Vagina (tissue), 2 donors: ENCODE data around the gene PSKH1. TPM values are rescaled to one million over a fixed set of nuclear protein-coding genes. Genes with fewer than 3 reads are reported as not detected.

Experiments used
- DNase-seq, 2 donors: peaks; one replicate each; pipeline ENCODE4 v3.0.0-alpha.2; 2017; ENCODE audit errors: extremely low spot score in 2 of 2
- H3K27ac ChIP-seq: fragments of 200-600 bp; sonication (generic); one replicate; pipeline ENCODE4 v1.5.1; 2019
- H3K27me3 ChIP-seq: fragments of 200-600 bp; sonication (generic); one replicate; pipeline ENCODE4 v1.5.1; 2019
- H3K36me3 ChIP-seq, 2 donors: fragments of 200-600 bp; sonication (generic); one replicate each; pipeline ENCODE4 v1.5.1; 2017 to 2019
- H3K4me1 ChIP-seq: fragments of 200-600 bp; sonication (generic); one replicate; pipeline ENCODE4 v1.5.1; 2019
- H3K4me3 ChIP-seq, 2 donors: fragments of 200-600 bp; sonication (generic); 1 replicate in 1 of 2; 2 replicates in 1 of 2; pipeline ENCODE4 v1.5.1; 2016 to 2019
- H3K9me3 ChIP-seq: fragments of 200-600 bp; sonication (generic); one replicate; pipeline ENCODE4 v1.5.1; 2019
- POLR2A ChIP-seq, 2 donors: fragments of 450-650 bp; IDR thresholded peaks; one replicate each; pipeline ENCODE4 v1.6.1; 2017; ENCODE audit warnings: antibody characterized with exemption in 2 of 2, mild to moderate bottlenecking in 2 of 2, moderate library complexity in 2 of 2
- POLR2AphosphoS5 ChIP-seq, 2 donors: sonication (generic); formaldehyde crosslinking; IDR thresholded peaks; one replicate each; pipeline ENCODE4 v1.9.0; 2017; ENCODE audit warnings: antibody characterized with exemption in 2 of 2, mild to moderate bottlenecking in 2 of 2, low read depth in 1 of 2; ENCODE audit not compliant: insufficient read depth in 1 of 2
- intact Hi-C: fragments of 100-400 bp; cut with DNase I; formaldehyde crosslinking; loops from one replicate; pipeline ENCODE4 v1.15.1; 2023
- total RNA-seq: library from RNA; depleted of rRNA; stranded (reverse); fragments of >200 nt; gene quantifications from one replicate; pipeline ENCODE4 v1.2.3, GENCODE V29; 2016
- TF ChIP-seq, protein P1 (sequence below), 3 experiments: fragments of 450-650 bp in 2 of 3; fragments of 200-600 bp in 1 of 3; sonication (generic) in 1 of 3; IDR thresholded peaks; one replicate each; pipeline ENCODE4 v1.5.1; 2017 to 2019; ENCODE audit warnings: antibody characterized with exemption in 3 of 3, mild to moderate bottlenecking in 2 of 3, moderate library complexity in 2 of 3

PSKH1 gene
- total RNA-seq, 1 donor from 2014 or later: 17.4 TPM

DNA sequence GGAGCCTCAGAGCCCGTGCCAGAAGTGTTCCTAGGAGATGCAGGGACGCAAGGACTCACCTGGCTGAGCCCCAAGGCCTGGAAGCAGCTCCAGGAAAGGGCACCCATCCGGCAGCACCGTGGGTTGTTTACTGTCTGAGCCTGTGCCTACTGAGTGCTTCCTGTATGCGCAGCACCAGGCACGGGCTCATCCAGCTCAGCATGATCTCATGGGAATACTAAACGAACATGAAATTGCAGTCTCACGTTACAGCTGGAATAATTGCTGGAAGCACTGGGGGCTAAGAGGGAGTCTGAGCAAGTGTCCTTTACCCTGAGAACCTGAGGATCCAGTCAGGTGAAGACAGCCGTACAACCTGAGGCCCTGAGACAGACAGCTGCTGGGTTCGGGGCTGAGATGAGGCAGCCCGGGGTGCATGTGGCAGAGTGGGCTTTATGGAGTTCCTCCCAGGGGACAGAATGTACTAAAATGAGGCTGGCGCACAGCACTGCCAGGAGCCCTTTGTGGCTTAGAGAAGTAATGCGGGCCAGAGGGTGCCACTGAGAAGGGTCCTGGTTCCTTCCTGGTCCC lies 33.2 kb downstream of the PSKH1 start:
- H3K4me1 ChIP-seq: peaks cover 39% of the 10 kb centered on the region
- H3K9me3 ChIP-seq: no peaks in the 10 kb centered on the region
- intact Hi-C loops: loop anchor here (5.0 kb wide), 1 partner anchor 44 kb away; the partner anchor contains the start of gene NRN1L
- H3K4me3 ChIP-seq: no peak overlapping the region
- peaks cover 0 to 30% of the 10 kb centered on the region in 2 donors for H3K36me3 ChIP-seq
- peak overlapping the region; percentile 42 for H3K27ac ChIP-seq
- H3K27me3 ChIP-seq: no peaks in the 10 kb centered on the region
- no peak for DNase-seq
- TF ChIP-seq, protein P1, sequence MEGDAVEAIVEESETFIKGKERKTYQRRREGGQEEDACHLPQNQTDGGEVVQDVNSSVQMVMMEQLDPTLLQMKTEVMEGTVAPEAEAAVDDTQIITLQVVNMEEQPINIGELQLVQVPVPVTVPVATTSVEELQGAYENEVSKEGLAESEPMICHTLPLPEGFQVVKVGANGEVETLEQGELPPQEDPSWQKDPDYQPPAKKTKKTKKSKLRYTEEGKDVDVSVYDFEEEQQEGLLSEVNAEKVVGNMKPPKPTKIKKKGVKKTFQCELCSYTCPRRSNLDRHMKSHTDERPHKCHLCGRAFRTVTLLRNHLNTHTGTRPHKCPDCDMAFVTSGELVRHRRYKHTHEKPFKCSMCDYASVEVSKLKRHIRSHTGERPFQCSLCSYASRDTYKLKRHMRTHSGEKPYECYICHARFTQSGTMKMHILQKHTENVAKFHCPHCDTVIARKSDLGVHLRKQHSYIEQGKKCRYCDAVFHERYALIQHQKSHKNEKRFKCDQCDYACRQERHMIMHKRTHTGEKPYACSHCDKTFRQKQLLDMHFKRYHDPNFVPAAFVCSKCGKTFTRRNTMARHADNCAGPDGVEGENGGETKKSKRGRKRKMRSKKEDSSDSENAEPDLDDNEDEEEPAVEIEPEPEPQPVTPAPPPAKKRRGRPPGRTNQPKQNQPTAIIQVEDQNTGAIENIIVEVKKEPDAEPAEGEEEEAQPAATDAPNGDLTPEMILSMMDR (IDR thresholded peaks at IDR 0.05): no peak
- no peak for TF ChIP-seq POLR2A (IDR thresholded peaks at IDR 0.05)
- TF ChIP-seq POLR2AphosphoS5 (IDR thresholded peaks at IDR 0.05; ENCODE audit: insufficient read depth in 1 of 2, low read depth in 1 of 2): no peak

DNA sequence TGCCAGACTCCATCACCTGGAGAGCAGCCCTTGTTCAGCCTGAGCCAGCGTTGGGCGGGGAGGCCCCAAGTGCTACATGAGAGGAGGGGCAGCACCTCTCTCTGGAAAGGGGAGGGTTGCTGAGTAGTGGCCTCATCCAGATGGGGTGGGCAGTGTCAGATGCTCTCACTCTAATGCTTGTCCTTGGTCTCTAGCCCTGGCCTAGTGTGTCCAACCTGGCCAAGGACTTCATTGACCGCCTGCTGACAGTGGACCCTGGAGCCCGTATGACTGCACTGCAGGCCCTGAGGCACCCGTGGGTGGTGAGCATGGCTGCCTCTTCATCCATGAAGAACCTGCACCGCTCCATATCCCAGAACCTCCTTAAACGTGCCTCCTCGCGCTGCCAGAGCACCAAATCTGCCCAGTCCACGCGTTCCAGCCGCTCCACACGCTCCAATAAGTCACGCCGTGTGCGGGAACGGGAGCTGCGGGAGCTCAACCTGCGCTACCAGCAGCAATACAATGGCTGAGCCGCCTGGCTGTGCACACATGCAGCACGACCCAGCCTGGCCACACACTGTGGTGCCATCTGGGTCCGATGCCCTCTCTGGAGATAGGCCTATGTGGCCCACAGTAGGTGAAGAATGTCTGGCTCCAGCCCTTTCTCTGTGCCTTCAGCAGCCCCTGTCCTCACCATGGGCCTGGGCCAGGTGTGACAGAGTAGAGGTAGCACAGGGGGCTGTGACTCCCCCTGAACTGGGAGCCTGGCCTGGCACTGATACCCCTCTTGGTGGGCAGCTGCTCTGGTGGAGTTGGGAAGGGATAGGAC lies 34.3 kb downstream of the PSKH1 start:
- Histone ChIP-seq H3K9me3 (no peaks in the 10 kb centered on the region), H3K4me3 (no peak overlapping the region), H3K27ac (no peak overlapping the region), H3K27me3 (no peaks in the 10 kb centered on the region), H3K4me1 (peaks cover 34% of the 10 kb centered on the region), H3K36me3 (peaks cover 0 to 30% of the 10 kb centered on the region in 2 donors)
- intact Hi-C loops: loop anchor here (5.0 kb wide), 1 partner anchor 45 kb away; the partner anchor contains the start of gene NRN1L
- DNase-seq: no peak
- no peak for TF ChIP-seq POLR2A (IDR thresholded peaks at IDR 0.05)
- TF ChIP-seq, protein P1 (IDR thresholded peaks at IDR 0.05): no peak
- no peak for TF ChIP-seq POLR2AphosphoS5 (IDR thresholded peaks at IDR 0.05; ENCODE audit: insufficient read depth in 1 of 2, low read depth in 1 of 2)

DNA sequence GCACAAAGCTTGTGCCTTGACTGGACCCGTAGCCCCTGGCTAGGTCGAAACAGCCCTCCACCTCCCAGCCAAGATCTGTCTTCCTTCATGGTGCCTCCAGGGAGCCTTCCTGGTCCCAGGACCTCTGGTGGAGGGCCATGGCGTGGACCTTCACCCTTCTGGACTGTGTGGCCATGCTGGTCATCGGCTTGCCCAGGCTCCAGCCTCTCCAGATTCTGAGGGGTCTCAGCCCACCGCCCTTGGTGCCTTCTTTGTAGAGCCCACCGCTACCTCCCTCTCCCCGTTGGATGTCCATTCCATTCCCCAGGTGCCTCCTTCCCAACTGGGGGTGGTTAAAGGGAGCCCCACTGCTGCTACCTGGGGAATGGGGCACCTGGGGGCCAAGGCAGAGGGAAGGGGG lies 35.1 kb downstream of the PSKH1 start:
- peaks cover 28% of the 10 kb centered on the region for H3K4me1 ChIP-seq
- no peak for DNase-seq
- TF ChIP-seq POLR2AphosphoS5 (IDR thresholded peaks at IDR 0.05; ENCODE audit: insufficient read depth in 1 of 2, low read depth in 1 of 2): no peak
- TF ChIP-seq, protein P1 (IDR thresholded peaks at IDR 0.05): no peak
- TF ChIP-seq POLR2A (IDR thresholded peaks at IDR 0.05): no peak
- intact Hi-C loops: loop anchor here (5.0 kb wide), 1 partner anchor 46 kb away; the partner anchor contains the start of gene NRN1L
- no peaks in the 10 kb centered on the region for H3K9me3 ChIP-seq
- no peak overlapping the region for H3K4me3 ChIP-seq
- no peak overlapping the region for H3K27ac ChIP-seq
- H3K27me3 ChIP-seq: no peaks in the 10 kb centered on the region
- H3K36me3 ChIP-seq: peaks cover 0 to 30% of the 10 kb centered on the region in 2 donors

DNA sequence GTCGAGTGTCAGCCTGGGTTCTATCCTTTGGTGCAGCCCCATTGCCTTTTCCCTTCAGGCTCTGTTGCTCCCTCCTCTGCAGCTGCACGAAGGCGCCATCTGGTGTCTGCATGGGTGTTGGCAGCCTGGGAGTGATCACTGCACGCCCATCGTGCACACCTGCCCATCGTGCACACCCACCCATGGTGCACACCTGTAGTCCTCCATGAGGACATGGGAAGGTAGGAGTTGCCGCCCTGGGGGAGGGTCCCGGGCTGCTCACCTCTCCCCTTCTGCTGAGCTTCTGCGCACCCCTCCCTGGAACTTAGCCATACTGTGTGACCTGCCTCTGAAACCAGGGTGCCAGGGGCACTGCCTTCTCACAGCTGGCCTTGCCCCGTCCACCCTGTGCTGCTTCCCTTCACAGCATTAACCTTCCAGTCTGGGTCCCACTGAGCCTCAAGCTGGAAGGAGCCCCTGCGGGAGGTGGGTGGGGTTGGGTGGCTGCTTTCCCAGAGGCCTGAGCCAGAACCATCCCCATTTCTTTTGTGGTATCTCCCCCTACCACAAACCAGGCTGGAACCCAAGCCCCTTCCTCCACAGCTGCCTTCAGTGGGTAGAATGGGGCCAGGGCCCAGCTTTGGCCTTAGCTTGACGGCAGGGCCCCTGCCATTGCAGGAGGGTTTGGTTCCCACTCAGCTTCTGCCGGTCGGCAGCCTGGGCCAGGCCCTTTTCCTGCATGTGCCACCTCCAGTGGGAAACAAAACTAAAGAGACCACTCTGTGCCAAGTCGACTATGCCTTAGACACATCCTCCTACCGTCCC lies 35.7 kb downstream of the PSKH1 start:
- H3K4me3 ChIP-seq: no peak overlapping the region
- no peak for DNase-seq

More for the DNA sequence above, 35.7 kb downstream of the PSKH1 start:
- Histone ChIP-seq H3K9me3 (no peaks in the 10 kb centered on the region), H3K4me1 (peaks cover 22% of the 10 kb centered on the region), H3K36me3 (peaks cover 0 to 25% of the 10 kb centered on the region in 2 donors), H3K27ac (no peak overlapping the region), H3K27me3 (no peaks in the 10 kb centered on the region)
- intact Hi-C loops: loop anchor here (5.0 kb wide), 1 partner anchor 46 kb away; the partner anchor contains the start of gene NRN1L
- no peak for TF ChIP-seq POLR2A (IDR thresholded peaks at IDR 0.05)
- TF ChIP-seq, protein P1 (IDR thresholded peaks at IDR 0.05): peak; percentile 50 to 72 (median 69)
- TF ChIP-seq POLR2AphosphoS5 (IDR thresholded peaks at IDR 0.05; ENCODE audit: insufficient read depth in 1 of 2, low read depth in 1 of 2): peak in 1 of 2 donors; percentile 16
